GM19351 (cell line): Measurements from ENCODE around the gene NCAM1.
"Not testable (repeated sequence)": the region's sequence is repeated elsewhere in the genome, so short reads cannot be mapped to it uniquely, and the experiment has no call there.

Experiments
- ATAC-seq: cut with Tn5 transposase; IDR thresholded peaks from one replicate; pipeline ENCODE4 v1.9.1; 2021; ENCODE audit warnings: mild to moderate bottlenecking, moderate library complexity; ENCODE audit not compliant: unreplicated experiment

NCAM1 gene

GRCh38 chr11:113018913-113019312 lies 57.7 kb downstream of the NCAM1 start:
- ATAC-seq = no peak

- no peak for ATAC-seq
Observed at GRCh38 chr11:113019711-113020110, 58.5 kb downstream of the NCAM1 start.

GRCh38 chr11:113021111-113021510 lies 59.9 kb downstream of the NCAM1 start:
- ATAC-seq = no peak

GRCh38 chr11:113022262-113022661 lies 61.0 kb downstream of the NCAM1 start:
- no peak for ATAC-seq

GRCh38 chr11:113023228-113023627 lies 62.0 kb downstream of the NCAM1 start:
- no peak for ATAC-seq

GRCh38 chr11:113023986-113024385 lies 62.8 kb downstream of the NCAM1 start:
- ATAC-seq = no peak

GRCh38 chr11:113026778-113027177 lies 65.6 kb downstream of the NCAM1 start:
- no peak for ATAC-seq

GRCh38 chr11:113034576-113034975 lies 73.4 kb downstream of the NCAM1 start:
- no peak for ATAC-seq

GRCh38 chr11:113035708-113036107 lies 74.5 kb downstream of the NCAM1 start:
- ATAC-seq = no peak

GRCh38 chr11:113043698-113044097 lies 82.5 kb downstream of the NCAM1 start:
- ATAC-seq = no peak

- ATAC-seq = no peak
Observed at GRCh38 chr11:113045146-113045545, 83.9 kb downstream of the NCAM1 start.

GRCh38 chr11:113046866-113047265 lies 85.6 kb downstream of the NCAM1 start:
- no peak for ATAC-seq

- no peak for ATAC-seq
Observed at GRCh38 chr11:113048820-113049768, 87.9 kb downstream of the NCAM1 start.

- not testable (repeated sequence) for ATAC-seq
Observed at GRCh38 chr11:113053042-113053441, 91.8 kb downstream of the NCAM1 start.

- no peak for ATAC-seq
Observed at GRCh38 chr11:113057038-113057437, 95.8 kb downstream of the NCAM1 start.

- no peak for ATAC-seq
Observed at GRCh38 chr11:113059548-113059947, 98.3 kb downstream of the NCAM1 start.

- no peak for ATAC-seq
Observed at GRCh38 chr11:113065330-113065729, 104.1 kb downstream of the NCAM1 start.

GRCh38 chr11:113072237-113072858 lies 111.1 kb downstream of the NCAM1 start:
- no peak for ATAC-seq

GRCh38 chr11:113073290-113073953 lies 112.2 kb downstream of the NCAM1 start:
- ATAC-seq = no peak

GRCh38 chr11:113075586-113076095 lies 114.4 kb downstream of the NCAM1 start:
- no peak for ATAC-seq

- ATAC-seq = no peak
Observed at GRCh38 chr11:113077379-113077778, 116.2 kb downstream of the NCAM1 start.
